SIG-M5 (cell line): ENCODE data around the gene RTTN.
"Not testable (repeated sequence)": the region's sequence is repeated elsewhere in the genome, so short reads cannot be mapped to it uniquely, and the experiment has no call there.

Experiments
- DNase-seq: peaks from one replicate; lab custom pipeline; 2025; lab: John Stamatoyannopoulos, UW

Gene RTTN

GRCh38 chr18:69978732-69979715 is 226.5 kb downstream of the RTTN start:
- DNase-seq, result no peak

GRCh38 chr18:69975294-69975693 is 230.2 kb downstream of the RTTN start:
- not testable (repeated sequence) for DNase-seq

- no peak for DNase-seq
Measured at GRCh38 chr18:69974365-69974764, 231.1 kb downstream of the RTTN start.

GRCh38 chr18:69969491-69969890 is 236.0 kb downstream of the RTTN start:
- no peak for DNase-seq

GRCh38 chr18:69968039-69968438 is 237.4 kb downstream of the RTTN start:
- DNase-seq, result no peak

- DNase-seq, result no peak
Measured at GRCh38 chr18:69963196-69963595, 242.3 kb downstream of the RTTN start.

- DNase-seq, result no peak
Measured at GRCh38 chr18:69961718-69962117, 243.8 kb downstream of the RTTN start.

- no peak for DNase-seq
Measured at GRCh38 chr18:69958422-69958821, 247.1 kb downstream of the RTTN start.

- DNase-seq, result no peak
Measured at GRCh38 chr18:69957747-69958146, 247.7 kb downstream of the RTTN start.

GRCh38 chr18:69956665-69957620 is 248.5 kb downstream of the RTTN start:
- DNase-seq, result no peak

- no peak for DNase-seq
Measured at GRCh38 chr18:69956057-69956456, 249.4 kb downstream of the RTTN start.

GRCh38 chr18:69954719-69955480 is 250.6 kb downstream of the RTTN start:
- no peak for DNase-seq

GRCh38 chr18:69953191-69953590 is 252.3 kb downstream of the RTTN start:
- no peak for DNase-seq
